K562 (cell line): ENCODE data around the gene NTRK3. TPM values are rescaled to one million over a fixed set of nuclear protein-coding genes. Genes with fewer than 3 reads are reported as not detected.

ENCODE experiments used
- ATAC-seq: fragments of 200-7000 bp; cut with Tn5 transposase; 3 replicates; pipeline ENCODE4 v1.9.1; 2020; ENCODE audit warnings: moderate library complexity
- BruUV-seq: library from RNA; stranded (reverse); fragments of 400-500 nt; replicated peaks from 2 replicates; lab custom pipeline; 2021; lab: Mats Ljungman, UMichigan
- CTCF ChIA-PET: fragments of 300-600 bp; formaldehyde crosslinking; extraction: SDS; loops from one replicate; lab custom pipeline; 2021; ENCODE audit warnings: low intra/inter-chr PET ratio; lab: Yijun Ruan, JAX
- POLR2A ChIA-PET: fragments of 300-600, 350-650 bp; sonication (Branson Sonifier 250); formaldehyde crosslinking; extraction: SDS; loops from one replicate; lab custom pipeline; 2021; ENCODE audit warnings: antibody characterized with exemption, inconsistent platforms; lab: Yijun Ruan, JAX
- DNase-seq, 4 experiments: peaks; one replicate each; pipeline versions ENCODE4 v3.0.0 to v3.0.0-alpha.2; 2011 to 2018; ENCODE audit warnings: low spot score in 3 of 4, mixed read lengths in 3 of 4; ENCODE audit errors: extremely low read depth in 1 of 4
- FAIRE-seq: peaks from 2 replicates; lab custom pipeline; 2011; peaks lifted over from hg19 to GRCh38; lab: Jason Lieb, UNC
- H2AFZ ChIP-seq: 2 replicates; pipeline ENCODE4 v1.6.0; 2011; ENCODE audit warnings: low read depth, low read length, control low read depth, inconsistent platforms
- H3K27ac ChIP-seq: fragments of 200-600 bp; 3 replicates; pipeline ENCODE4 v1.8.0; 2011; ENCODE audit warnings: low read depth, mild to moderate bottlenecking, control low read depth, inconsistent platforms, low read length, moderate library complexity, mixed read lengths; ENCODE audit errors: extremely low read depth
- H3K27me3 ChIP-seq, 2 experiments: fragments of 300-600 bp in 1 of 2; 2 replicates in 1 of 2; 3 replicates in 1 of 2; pipeline versions ENCODE4 v1.6.0 to v1.8.0; 2011; ENCODE audit warnings: inconsistent platforms in 2 of 2, low read length in 2 of 2, mild to moderate bottlenecking in 1 of 2, mixed read lengths in 1 of 2, moderate library complexity in 1 of 2; ENCODE audit not compliant: control insufficient read depth in 2 of 2, insufficient read depth in 2 of 2
- H3K36me3 ChIP-seq: fragments of 300-600 bp; 3 replicates; pipeline ENCODE4 v1.8.0; 2011; ENCODE audit warnings: mild to moderate bottlenecking, low read length, inconsistent platforms; ENCODE audit not compliant: control insufficient read depth, insufficient read depth
- H3K4me1 ChIP-seq, 2 experiments: fragments of 200-600 bp in 1 of 2; replicated peaks in 1 of 2; 2 replicates in 1 of 2; 3 replicates in 1 of 2; pipeline versions ENCODE4 v1.5.1 to v1.8.0; 2011; ENCODE audit warnings: inconsistent platforms in 2 of 2, low read length in 2 of 2, mild to moderate bottlenecking in 1 of 2, mixed read lengths in 1 of 2, moderate library complexity in 1 of 2; ENCODE audit not compliant: control insufficient read depth in 2 of 2, insufficient read depth in 2 of 2
- H3K4me2 ChIP-seq: 2 replicates; pipeline ENCODE4 v1.6.1; 2011; ENCODE audit warnings: low read length, control low read depth, inconsistent platforms, mixed read lengths; ENCODE audit not compliant: insufficient read depth
- H3K4me3 ChIP-seq: fragments of 200-600 bp; sonication (generic), shearing (Covaris generic); 2 replicates; pipeline ENCODE4 v1.5.1; 2016; ENCODE audit warnings: control low read depth, inconsistent platforms
- H3K79me2 ChIP-seq: fragments of 200-600 bp; 3 replicates; pipeline ENCODE4 v1.8.0; 2011; ENCODE audit warnings: low read length, inconsistent platforms; ENCODE audit not compliant: control insufficient read depth, insufficient read depth
- H3K9ac ChIP-seq, 2 experiments: 2 replicates each; pipeline versions ENCODE4 v1.6.0 to v1.6.1; 2011; ENCODE audit warnings: low read depth in 2 of 2, low read length in 2 of 2, control low read depth in 1 of 2, inconsistent platforms in 1 of 2, mild to moderate bottlenecking in 1 of 2, mixed read lengths in 1 of 2; ENCODE audit not compliant: insufficient read depth in 1 of 2
- H3K9me1 ChIP-seq: one replicate; pipeline ENCODE4 v1.6.0; 2011; ENCODE audit warnings: inconsistent platforms, mild to moderate bottlenecking, low read length, moderate library complexity; ENCODE audit not compliant: control insufficient read depth, insufficient read depth
- H3K9me3 ChIP-seq: replicated peaks from 2 replicates; pipeline ENCODE4 v1.5.1; 2011; ENCODE audit warnings: low read depth, low read length, inconsistent platforms; ENCODE audit not compliant: control insufficient read depth, insufficient read depth
- H4K20me1 ChIP-seq: replicated peaks from 2 replicates; pipeline ENCODE4 v1.6.1; 2011; ENCODE audit warnings: low read length, inconsistent platforms, mixed read lengths; ENCODE audit not compliant: control insufficient read depth, insufficient read depth
- ATF7 ChIP-seq: fragments of 450-650 bp; IDR thresholded peaks from 2 replicates; pipeline ENCODE4 v1.7.1; 2014; ENCODE audit warnings: mild to moderate bottlenecking, moderate library complexity
- CEBPB ChIP-seq: fragments of 450-650 bp; IDR thresholded peaks from 2 replicates; pipeline ENCODE4 v1.6.1; 2016; ENCODE audit warnings: missing genetic modification characterization, missing compliant biosample characterization
- CREBBP ChIP-seq: IDR thresholded peaks from one replicate; pipeline ENCODE4 v1.6.1; 2012; ENCODE audit warnings: low read depth, mild to moderate bottlenecking, control low read depth, inconsistent platforms, low read length
- DACH1 ChIP-seq: fragments of 450-650 bp; IDR thresholded peaks from 2 replicates; pipeline ENCODE4 v1.6.1; 2018; ENCODE audit not compliant: partially characterized antibody
- JUNB ChIP-seq: fragments of 450-650 bp; formaldehyde crosslinking; conservative IDR thresholded peaks from 2 replicates; pipeline ENCODE4 v1.4.0; 2020; ENCODE audit warnings: mild to moderate bottlenecking
- TAF1 ChIP-seq: IDR thresholded peaks from 2 replicates; pipeline ENCODE4 v1.6.1; 2011; ENCODE audit warnings: mild to moderate bottlenecking, low read length, moderate library complexity; ENCODE audit not compliant: insufficient read depth, control insufficient read depth, severe bottlenecking; ENCODE audit errors: extremely low read depth
- TAL1 ChIP-seq: fragments of 450-650 bp; IDR thresholded peaks from 2 replicates; pipeline ENCODE4 v1.6.1; 2016; ENCODE audit warnings: mild to moderate bottlenecking
- ZSCAN29 ChIP-seq: fragments of 450-650 bp; IDR thresholded peaks from 2 replicates; pipeline ENCODE4 v1.6.1; 2017
- WGBS: fragments of 100-300 bp; shearing (Covaris generic); methylation state at CpG from one replicate; pipeline ENCODE4 v1.1.6; 2016; ENCODE audit warnings: low coverage, mixed read lengths; ENCODE audit not compliant: insufficient coverage; ENCODE audit errors: missing lambda C conversion rate; 5-methylcytosine and 5-hydroxymethylcytosine counted together
- in situ Hi-C: fragments of 300-500 bp; cut with MboI; formaldehyde crosslinking; loops from 4 replicates; pipeline ENCODE4 v1.15.0; 2018; ENCODE audit warnings: inconsistent platforms, mixed read lengths
- intact Hi-C: fragments of 100-400 bp; cut with micrococcal nuclease; formaldehyde crosslinking; loops from 2 replicates; pipeline ENCODE4 v1.14.2; 2022
- polyA plus RNA-seq, 8 experiments: library from polyadenylated mRNA; depleted of rRNA in 4 of 8; stranded (reverse) in 5 of 8; unstranded in 3 of 8; fragments of >200 nt; fragmentation: Nextera tagmentation in 2 of 8; fragmentation: Illumina TruSeq in 1 of 8; extraction: Ambion mirVana in 2 of 8; extraction: Trizol in 1 of 8; gene quantifications; 2 replicates each; pipeline versions ENCODE4 v1.2.1 to v1.2.3, GENCODE V29; 2011 to 2014; ENCODE audit warnings: inconsistent platforms in 1 of 8, missing spikeins in 1 of 8
- total RNA-seq, 7 experiments: library from RNA; depleted of rRNA in 6 of 7; stranded (reverse); fragments of >200 nt in 6 of 7; fragmentation: Illumina TruSeq in 2 of 7; extraction: Trizol in 2 of 7; gene quantifications; 2 replicates each; pipeline versions ENCODE4 v1.2.1 to v1.2.3, GENCODE V29; 2011 to 2021; ENCODE audit warnings: low replicate concordance in 1 of 7
- TF ChIP-seq, protein P1 (sequence below): sonication (generic); formaldehyde crosslinking; IDR thresholded peaks from 2 replicates; pipeline ENCODE4 v1.8.0; 2022; ENCODE audit warnings: mild to moderate bottlenecking, missing genetic modification reagents, borderline replicate concordance
- TF ChIP-seq, protein P2 (sequence below): fragments of 250-450 bp; sonication (Bioruptor Pico); IDR thresholded peaks from 2 replicates; pipeline ENCODE4 v1.5.0; 2020; ENCODE audit warnings: mild to moderate bottlenecking, borderline replicate concordance
- TF ChIP-seq, protein P3 (sequence below): fragments of 250-450 bp; sonication (Bioruptor Pico); IDR thresholded peaks from 2 replicates; pipeline ENCODE4 v1.8.0; 2022; ENCODE audit warnings: moderate library complexity, mild to moderate bottlenecking, inconsistent platforms
- TF ChIP-seq, protein P4 (sequence below): sonication (generic); formaldehyde crosslinking; IDR thresholded peaks from 2 replicates; pipeline ENCODE4 v1.8.0; 2022; ENCODE audit warnings: mild to moderate bottlenecking, missing genetic modification reagents
- TF ChIP-seq, protein P5 (sequence below): sonication (generic); formaldehyde crosslinking; IDR thresholded peaks from 2 replicates; pipeline ENCODE4 v1.8.0; 2022; ENCODE audit warnings: missing genetic modification reagents, mild to moderate bottlenecking, moderate library complexity, borderline replicate concordance

NTRK3 gene
- total and polyA plus RNA-seq, 9 of the 15 experiments (the other 6 are each of a cell fraction or from before 2014, with no cell fraction given): 0.11 to 0.13 TPM; not detected in 7

DNA sequence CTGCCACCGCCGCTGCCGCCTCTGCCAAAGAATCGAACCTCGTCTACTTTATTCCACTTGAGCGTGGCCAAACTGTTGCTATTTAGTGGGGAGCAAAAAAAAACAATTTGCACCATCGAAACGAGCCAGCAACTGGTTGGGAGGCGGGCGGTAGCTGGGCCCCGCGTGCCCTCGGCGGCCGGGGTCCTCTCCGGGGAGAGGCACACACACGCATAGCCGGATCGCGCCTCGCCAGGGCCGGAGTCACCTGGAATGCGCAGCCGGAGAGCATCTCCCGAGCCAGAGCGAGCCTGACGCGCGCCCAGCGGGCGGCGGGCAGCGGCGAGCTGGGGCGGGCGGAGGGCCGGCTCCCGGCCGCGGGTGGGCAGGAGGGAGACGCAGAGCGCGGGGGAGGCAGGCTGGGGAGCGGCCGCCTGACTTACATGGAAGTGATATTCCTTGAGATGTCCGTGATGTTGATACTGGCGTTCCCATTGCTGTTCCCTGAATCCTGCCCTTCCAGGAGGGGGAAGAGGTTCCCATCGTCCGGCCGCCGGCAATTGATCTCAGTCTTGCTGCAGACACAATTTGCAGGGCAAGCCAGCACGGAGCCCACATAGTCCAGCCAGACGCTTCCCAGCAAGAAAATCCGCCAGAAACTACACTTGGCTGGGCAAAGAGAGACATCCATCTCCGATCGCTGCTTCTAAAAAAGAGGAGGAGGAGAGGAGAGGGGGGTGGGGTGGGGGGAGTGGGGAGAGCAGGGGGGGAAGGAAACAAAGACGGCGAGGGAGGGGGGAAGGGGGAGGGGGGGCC, 858 bp downstream of the NTRK3 start:
- H3K9me1 ChIP-seq: no peaks in the 10 kb centered on the region
- CTCF ChIA-PET: no interaction called here
- H3K27ac ChIP-seq: no peak overlapping the region
- DNase-seq (no peak), ATAC-seq (no peak), FAIRE-seq (no peak)
- intact Hi-C loops (no loop called here), in situ Hi-C loops (no loop called here)
- no peaks in the 10 kb centered on the region for H3K36me3 ChIP-seq
- H2AFZ ChIP-seq: no peak overlapping the region
- POLR2A ChIA-PET: no interaction called here
- H3K4me1 ChIP-seq: no peaks in the 10 kb centered on the region; a peak in 1 of 5 replicates
- H3K9me3 ChIP-seq: no peaks in the 10 kb centered on the region
- H3K4me3 ChIP-seq: no peak overlapping the region
- H4K20me1 ChIP-seq: no peaks in the 10 kb centered on the region
- H3K27me3 ChIP-seq: peaks cover 0 to 21% of the 10 kb centered on the region in 2 experiments; a peak in 2 of 5 replicates
- no peak for TF ChIP-seq JUNB (CRISPR knock-in tag)
- TF ChIP-seq, protein P1, sequence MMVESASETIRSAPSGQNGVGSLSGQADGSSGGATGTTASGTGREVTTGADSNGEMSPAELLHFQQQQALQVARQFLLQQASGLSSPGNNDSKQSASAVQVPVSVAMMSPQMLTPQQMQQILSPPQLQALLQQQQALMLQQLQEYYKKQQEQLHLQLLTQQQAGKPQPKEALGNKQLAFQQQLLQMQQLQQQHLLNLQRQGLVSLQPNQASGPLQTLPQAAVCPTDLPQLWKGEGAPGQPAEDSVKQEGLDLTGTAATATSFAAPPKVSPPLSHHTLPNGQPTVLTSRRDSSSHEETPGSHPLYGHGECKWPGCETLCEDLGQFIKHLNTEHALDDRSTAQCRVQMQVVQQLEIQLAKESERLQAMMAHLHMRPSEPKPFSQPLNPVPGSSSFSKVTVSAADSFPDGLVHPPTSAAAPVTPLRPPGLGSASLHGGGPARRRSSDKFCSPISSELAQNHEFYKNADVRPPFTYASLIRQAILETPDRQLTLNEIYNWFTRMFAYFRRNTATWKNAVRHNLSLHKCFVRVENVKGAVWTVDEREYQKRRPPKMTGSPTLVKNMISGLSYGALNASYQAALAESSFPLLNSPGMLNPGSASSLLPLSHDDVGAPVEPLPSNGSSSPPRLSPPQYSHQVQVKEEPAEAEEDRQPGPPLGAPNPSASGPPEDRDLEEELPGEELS (CRISPR knock-in tag): no peak
- no peak for TF ChIP-seq TAL1
- TF ChIP-seq, protein P2, sequence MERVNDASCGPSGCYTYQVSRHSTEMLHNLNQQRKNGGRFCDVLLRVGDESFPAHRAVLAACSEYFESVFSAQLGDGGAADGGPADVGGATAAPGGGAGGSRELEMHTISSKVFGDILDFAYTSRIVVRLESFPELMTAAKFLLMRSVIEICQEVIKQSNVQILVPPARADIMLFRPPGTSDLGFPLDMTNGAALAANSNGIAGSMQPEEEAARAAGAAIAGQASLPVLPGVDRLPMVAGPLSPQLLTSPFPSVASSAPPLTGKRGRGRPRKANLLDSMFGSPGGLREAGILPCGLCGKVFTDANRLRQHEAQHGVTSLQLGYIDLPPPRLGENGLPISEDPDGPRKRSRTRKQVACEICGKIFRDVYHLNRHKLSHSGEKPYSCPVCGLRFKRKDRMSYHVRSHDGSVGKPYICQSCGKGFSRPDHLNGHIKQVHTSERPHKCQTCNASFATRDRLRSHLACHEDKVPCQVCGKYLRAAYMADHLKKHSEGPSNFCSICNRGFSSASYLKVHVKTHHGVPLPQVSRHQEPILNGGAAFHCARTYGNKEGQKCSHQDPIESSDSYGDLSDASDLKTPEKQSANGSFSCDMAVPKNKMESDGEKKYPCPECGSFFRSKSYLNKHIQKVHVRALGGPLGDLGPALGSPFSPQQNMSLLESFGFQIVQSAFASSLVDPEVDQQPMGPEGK (CRISPR knock-in tag): no peak
- TF ChIP-seq ZSCAN29: no peak
- no peak for TF ChIP-seq DACH1
- no peak for TF ChIP-seq ATF7
- TF ChIP-seq CREBBP: no peak
- TF ChIP-seq, protein P3, sequence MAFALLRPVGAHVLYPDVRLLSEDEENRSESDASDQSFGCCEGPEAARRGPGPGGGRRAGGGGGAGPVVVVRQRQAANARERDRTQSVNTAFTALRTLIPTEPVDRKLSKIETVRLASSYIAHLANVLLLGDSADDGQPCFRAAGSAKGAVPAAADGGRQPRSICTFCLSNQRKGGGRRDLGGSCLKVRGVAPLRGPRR (CRISPR knock-in tag): no peak
- TF ChIP-seq, protein P4, sequence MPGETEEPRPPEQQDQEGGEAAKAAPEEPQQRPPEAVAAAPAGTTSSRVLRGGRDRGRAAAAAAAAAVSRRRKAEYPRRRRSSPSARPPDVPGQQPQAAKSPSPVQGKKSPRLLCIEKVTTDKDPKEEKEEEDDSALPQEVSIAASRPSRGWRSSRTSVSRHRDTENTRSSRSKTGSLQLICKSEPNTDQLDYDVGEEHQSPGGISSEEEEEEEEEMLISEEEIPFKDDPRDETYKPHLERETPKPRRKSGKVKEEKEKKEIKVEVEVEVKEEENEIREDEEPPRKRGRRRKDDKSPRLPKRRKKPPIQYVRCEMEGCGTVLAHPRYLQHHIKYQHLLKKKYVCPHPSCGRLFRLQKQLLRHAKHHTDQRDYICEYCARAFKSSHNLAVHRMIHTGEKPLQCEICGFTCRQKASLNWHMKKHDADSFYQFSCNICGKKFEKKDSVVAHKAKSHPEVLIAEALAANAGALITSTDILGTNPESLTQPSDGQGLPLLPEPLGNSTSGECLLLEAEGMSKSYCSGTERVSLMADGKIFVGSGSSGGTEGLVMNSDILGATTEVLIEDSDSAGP (CRISPR knock-in tag): no peak
- no peak for TF ChIP-seq CEBPB (tag)
- TF ChIP-seq TAF1: no peak
- TF ChIP-seq, protein P5, sequence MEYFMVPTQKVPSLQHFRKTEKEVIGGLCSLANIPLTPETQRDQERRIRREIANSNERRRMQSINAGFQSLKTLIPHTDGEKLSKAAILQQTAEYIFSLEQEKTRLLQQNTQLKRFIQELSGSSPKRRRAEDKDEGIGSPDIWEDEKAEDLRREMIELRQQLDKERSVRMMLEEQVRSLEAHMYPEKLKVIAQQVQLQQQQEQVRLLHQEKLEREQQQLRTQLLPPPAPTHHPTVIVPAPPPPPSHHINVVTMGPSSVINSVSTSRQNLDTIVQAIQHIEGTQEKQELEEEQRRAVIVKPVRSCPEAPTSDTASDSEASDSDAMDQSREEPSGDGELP (CRISPR knock-in tag): no peak
- H3K4me2 ChIP-seq: no peak overlapping the region
- WGBS: 17% methylated on average over 36 of the region's 58 CpGs
- no peak overlapping the region for H3K9ac ChIP-seq
- BruUV-seq: no TSS peak
- H3K79me2 ChIP-seq: no peaks in the 10 kb centered on the region
